Activated gamma-delta T cell treated with anti-CD3 and anti-CD28 coated beads, Interleukin-2, amount 50 U/mL, for 16 hours (primary cell): ENCODE data around the gene NTNG1.
"Not testable (repeated sequence)": the region's sequence is repeated elsewhere in the genome, so short reads cannot be mapped to it uniquely, and the experiment has no call there.

Experiments used
- DNase-seq: peaks from one replicate; pipeline ENCODE4 v3.0.0-alpha.2; 2020; ENCODE audit warnings: low read depth

The NTNG1 gene

GRCh38 chr1:107140703-107141490, at the start of gene NTNG1:
Gene NTNG1 (plus strand): TSS chr1:107141039.
- no peak for DNase-seq

- DNase-seq, result no peak
Measured at GRCh38 chr1:107091418-107091817, 49.4 kb upstream of the NTNG1 start.

- DNase-seq, result not testable (repeated sequence)
Measured at GRCh38 chr1:107093395-107093794, 47.4 kb upstream of the NTNG1 start.

- DNase-seq, result no peak
Measured at GRCh38 chr1:107095647-107096046, 45.2 kb upstream of the NTNG1 start.

GRCh38 chr1:107096690-107097089, 44.1 kb upstream of the NTNG1 start:
- DNase-seq, result no peak

GRCh38 chr1:107098961-107099360, 41.9 kb upstream of the NTNG1 start:
- no peak for DNase-seq

- DNase-seq, result no peak
Measured at GRCh38 chr1:107100331-107100984, 40.4 kb upstream of the NTNG1 start.

- no peak for DNase-seq
Measured at GRCh38 chr1:107105914-107106313, 34.9 kb upstream of the NTNG1 start.

GRCh38 chr1:107110326-107110725, 30.5 kb upstream of the NTNG1 start:
- DNase-seq, result no peak

GRCh38 chr1:107116306-107116790, 24.5 kb upstream of the NTNG1 start:
- no peak for DNase-seq

GRCh38 chr1:107122225-107122624, 18.6 kb upstream of the NTNG1 start:
- no peak for DNase-seq

GRCh38 chr1:107123741-107124140, 17.1 kb upstream of the NTNG1 start:
- no peak for DNase-seq

- no peak for DNase-seq
Measured at GRCh38 chr1:107124694-107125093, 16.1 kb upstream of the NTNG1 start.

- DNase-seq, result no peak
Measured at GRCh38 chr1:107132195-107132594, 8.6 kb upstream of the NTNG1 start.

- no peak for DNase-seq
Measured at GRCh38 chr1:107132780-107133179, 8.1 kb upstream of the NTNG1 start.

- no peak for DNase-seq
Measured at GRCh38 chr1:107135463-107135862, 5.4 kb upstream of the NTNG1 start.

GRCh38 chr1:107138166-107138565, 2.7 kb upstream of the NTNG1 start:
- DNase-seq, result no peak

- DNase-seq, result no peak
Measured at GRCh38 chr1:107138767-107139445, 1.9 kb upstream of the NTNG1 start.

GRCh38 chr1:107139833-107140702, 771 bp upstream of the NTNG1 start:
- DNase-seq, result no peak

- no peak for DNase-seq
Measured at GRCh38 chr1:107141491-107142126, 770 bp downstream of the NTNG1 start.

GRCh38 chr1:107142140-107142542, 1.3 kb downstream of the NTNG1 start:
- DNase-seq, result no peak
